Measurements from ENCODE around the gene TMEM18.

DNA sequence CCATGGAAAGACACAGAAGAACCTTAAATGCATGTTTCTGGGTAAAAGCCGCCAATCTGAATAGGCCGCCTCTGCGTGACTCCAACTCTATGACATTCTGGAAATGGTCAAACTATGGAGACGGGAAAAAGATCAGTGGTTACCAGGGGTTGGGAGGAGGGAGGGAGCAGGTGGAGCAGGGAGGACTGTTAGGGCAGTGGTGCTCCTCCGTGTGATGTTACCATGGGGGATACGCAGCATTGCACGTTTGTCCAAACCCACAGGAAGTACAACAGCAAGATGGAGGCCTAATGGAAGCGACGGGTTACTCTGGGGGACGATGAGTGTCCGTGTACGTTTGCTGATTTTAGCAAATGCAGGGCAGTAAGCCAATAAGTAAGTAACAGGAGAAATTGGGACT lies 17.2 kb downstream of the TMEM18 start:
- no peak for TF ChIP-seq EZH2 (optimal IDR thresholded peaks at IDR 0.05; ENCODE audit: low read depth, low read length)
- TF ChIP-seq, protein P1, sequence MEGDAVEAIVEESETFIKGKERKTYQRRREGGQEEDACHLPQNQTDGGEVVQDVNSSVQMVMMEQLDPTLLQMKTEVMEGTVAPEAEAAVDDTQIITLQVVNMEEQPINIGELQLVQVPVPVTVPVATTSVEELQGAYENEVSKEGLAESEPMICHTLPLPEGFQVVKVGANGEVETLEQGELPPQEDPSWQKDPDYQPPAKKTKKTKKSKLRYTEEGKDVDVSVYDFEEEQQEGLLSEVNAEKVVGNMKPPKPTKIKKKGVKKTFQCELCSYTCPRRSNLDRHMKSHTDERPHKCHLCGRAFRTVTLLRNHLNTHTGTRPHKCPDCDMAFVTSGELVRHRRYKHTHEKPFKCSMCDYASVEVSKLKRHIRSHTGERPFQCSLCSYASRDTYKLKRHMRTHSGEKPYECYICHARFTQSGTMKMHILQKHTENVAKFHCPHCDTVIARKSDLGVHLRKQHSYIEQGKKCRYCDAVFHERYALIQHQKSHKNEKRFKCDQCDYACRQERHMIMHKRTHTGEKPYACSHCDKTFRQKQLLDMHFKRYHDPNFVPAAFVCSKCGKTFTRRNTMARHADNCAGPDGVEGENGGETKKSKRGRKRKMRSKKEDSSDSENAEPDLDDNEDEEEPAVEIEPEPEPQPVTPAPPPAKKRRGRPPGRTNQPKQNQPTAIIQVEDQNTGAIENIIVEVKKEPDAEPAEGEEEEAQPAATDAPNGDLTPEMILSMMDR (IDR thresholded peaks at IDR 0.05; ENCODE audit: low read length) = no peak

Data from MM.1S (cell line).